Stimulated activated CD8-positive, alpha-beta memory T cell treated with anti-CD3 and anti-CD28 coated beads, Interleukin-12 subunit alpha, Interleukin-12 subunit beta, amount 100 ng/mL, for 4 hours (primary cell): Measurements from ENCODE around the gene DOCK4.

Source experiments
- DNase-seq: peaks from one replicate; pipeline ENCODE4 v3.0.0-alpha.2; 2020; ENCODE audit warnings: low read depth

Gene DOCK4

GRCh38 chr7:112192236-112193154 lies 13.7 kb downstream of the DOCK4 start:
- no peak for DNase-seq

- no peak for DNase-seq
Measured at GRCh38 chr7:112190120-112190519, 16.1 kb downstream of the DOCK4 start.

- DNase-seq = no peak
Measured at GRCh38 chr7:112189691-112190090, 16.5 kb downstream of the DOCK4 start.

DNA sequence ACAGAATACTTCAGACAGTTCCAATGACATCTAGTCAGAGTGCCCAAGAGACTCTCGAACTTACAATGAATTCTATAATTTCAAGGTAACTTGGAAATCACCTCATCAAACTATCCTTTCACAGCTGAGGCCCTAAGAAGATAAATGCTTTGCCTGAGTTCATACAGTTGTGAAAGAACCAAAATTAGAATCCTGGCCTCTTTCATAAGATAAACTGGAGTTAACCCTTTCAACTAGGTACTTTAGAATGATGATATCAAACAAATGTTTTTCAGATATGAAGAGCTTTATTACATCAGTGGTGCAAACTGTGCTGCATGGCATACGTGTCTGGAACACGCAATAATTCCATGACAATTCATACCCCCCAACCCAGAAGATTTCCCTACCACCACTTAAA lies 17.9 kb downstream of the DOCK4 start:
- no peak for DNase-seq

GRCh38 chr7:112186300-112186699 lies 19.9 kb downstream of the DOCK4 start:
- no peak for DNase-seq

- no peak for DNase-seq
Measured at GRCh38 chr7:112185005-112185834, 21.0 kb downstream of the DOCK4 start.

GRCh38 chr7:112184455-112184854 lies 21.7 kb downstream of the DOCK4 start:
- DNase-seq = no peak

- DNase-seq = no peak
Measured at GRCh38 chr7:112183266-112183665, 22.9 kb downstream of the DOCK4 start.

- no peak for DNase-seq
Measured at GRCh38 chr7:112182749-112183148, 23.4 kb downstream of the DOCK4 start.

GRCh38 chr7:112180223-112180622 lies 26.0 kb downstream of the DOCK4 start:
- DNase-seq = no peak

DNA sequence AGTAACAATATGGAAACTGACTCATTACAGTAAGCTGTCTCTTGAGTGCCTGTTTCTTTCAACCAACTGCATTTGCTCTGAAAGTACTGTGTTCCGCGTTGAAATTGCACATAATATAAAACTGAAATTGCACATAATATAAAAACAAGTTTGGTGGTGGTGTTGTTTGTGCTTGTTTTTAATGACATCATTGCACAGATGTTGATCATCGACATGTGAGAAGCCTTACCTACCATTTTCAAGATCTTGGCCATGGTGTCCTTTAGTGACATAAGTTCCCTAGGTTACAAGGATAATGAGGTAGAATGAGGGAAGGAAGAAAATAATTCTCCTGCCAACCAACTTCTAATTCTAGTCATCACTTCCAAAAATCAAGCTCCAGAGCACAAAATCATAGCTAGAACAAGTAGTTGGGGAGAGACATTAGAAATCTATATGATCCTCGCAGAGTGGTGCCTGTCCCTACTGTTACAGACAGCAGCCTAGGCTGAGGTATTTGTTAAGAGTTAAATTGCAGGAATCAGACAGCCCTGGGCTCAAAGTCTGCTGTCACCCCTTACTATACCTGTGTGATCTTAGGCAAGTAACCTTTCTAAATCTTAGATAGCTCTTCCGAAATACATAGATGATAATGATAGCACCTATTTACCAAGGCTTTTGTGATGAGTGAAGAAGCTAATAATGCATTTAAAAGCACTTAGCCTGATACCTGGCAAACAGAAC lies 29.3 kb downstream of the DOCK4 start:
- DNase-seq = no peak

DNA sequence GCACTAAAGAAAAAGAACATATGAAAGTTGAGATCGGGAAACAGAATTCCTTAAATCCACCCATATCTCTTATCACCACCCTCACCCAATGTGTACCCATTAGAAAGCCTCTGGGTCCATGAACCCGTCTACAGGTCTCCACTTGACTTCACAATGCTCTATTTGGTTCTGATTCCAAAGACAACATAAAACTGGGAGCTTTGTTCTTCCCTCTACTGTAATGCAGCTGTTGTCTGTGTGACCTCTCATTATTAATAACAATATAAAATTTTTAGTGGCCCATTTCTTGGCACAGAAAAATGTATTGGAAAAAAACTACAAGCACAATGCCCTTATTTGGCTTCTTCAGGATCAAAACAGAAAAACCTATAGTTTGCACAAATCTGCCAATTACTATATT lies 30.0 kb downstream of the DOCK4 start:
- DNase-seq = no peak

GRCh38 chr7:112174192-112174591 lies 32.0 kb downstream of the DOCK4 start:
- no peak for DNase-seq

- DNase-seq = no peak
Measured at GRCh38 chr7:112173568-112173905, 32.7 kb downstream of the DOCK4 start.

GRCh38 chr7:112172870-112173567 lies 33.2 kb downstream of the DOCK4 start:
- no peak for DNase-seq

- no peak for DNase-seq
Measured at GRCh38 chr7:112171673-112172072, 34.5 kb downstream of the DOCK4 start.

GRCh38 chr7:112168915-112169314 lies 37.3 kb downstream of the DOCK4 start:
- no peak for DNase-seq

GRCh38 chr7:112167147-112167546 lies 39.1 kb downstream of the DOCK4 start:
- no peak for DNase-seq

- DNase-seq = no peak
Measured at GRCh38 chr7:112162784-112163506, 43.3 kb downstream of the DOCK4 start.

- DNase-seq = no peak
Measured at GRCh38 chr7:112162142-112162766, 43.9 kb downstream of the DOCK4 start.
